Thoracic aorta endothelial cell (primary cell): ENCODE measurements around the gene SYMPK. TPM values are rescaled to one million over a fixed set of nuclear protein-coding genes. Genes with fewer than 3 reads are reported as not detected.

Source experiments
- total RNA-seq: library from RNA; depleted of rRNA; stranded (reverse); fragments of >200 nt; gene quantifications from 2 replicates; pipeline ENCODE4 v1.2.3, GENCODE V29; 2012

The SYMPK gene
- total RNA-seq: 38.3 and 47.0 TPM in 2 replicates

GRCh38 chr19:45862564-45863334 is at the start of gene SYMPK:
SYMPK (minus strand) TSS chr19:45863147; CDS start chr19:45854495, 8,652 bp downstream.

GRCh38 chr19:45901912-45902650 is 39.1 kb upstream of the SYMPK start, which contains the start of gene MYPOP:
MYPOP (minus strand) TSS chr19:45902613; CDS start chr19:45901773, 840 bp downstream.

GRCh38 chr19:45885556-45886426 is 22.8 kb upstream of the SYMPK start, which contains the start of gene IRF2BP1:
IRF2BP1 (minus strand) TSS chr19:45886141; CDS start chr19:45885774, 367 bp downstream.

GRCh38 chr19:45863840-45864628 is 1.1 kb upstream of the SYMPK start, which contains the start of gene FOXA3:
FOXA3 (plus strand) TSS chr19:45864326; CDS start chr19:45864457, 131 bp downstream.

GRCh38 chr19:45814851-45815480 is 48.0 kb downstream of the SYMPK start, which contains the start of gene RSPH6A:
RSPH6A (minus strand) TSS chr19:45815308; CDS start chr19:45815176, 132 bp downstream.

GRCh38 chr19:45792470-45793177 is 70.3 kb downstream of the SYMPK start, which contains the start of gene DMWD:
DMWD (minus strand) TSS chr19:45792845; CDS start chr19:45792756, 89 bp downstream.

GRCh38 chr19:45782162-45782691 is 80.7 kb downstream of the SYMPK start, which contains the start of gene DMPK:
DMPK (minus strand) TSS chr19:45782490; CDS start chr19:45782352, 138 bp downstream.

GRCh38 chr19:45768984-45769782 is 93.8 kb downstream of the SYMPK start, which contains the start of gene SIX5:
SIX5 (minus strand) TSS chr19:45769252; CDS start chr19:45768844, 408 bp downstream.

Other genes starting within 250 kb of the SYMPK start
- gene EML2, start 223.8 kb downstream of the SYMPK start, total RNA-seq: 17.2 and 17.7 TPM in 2 replicates
- not detected in 2 replicates for gene GIPR, start 194.9 kb downstream of the SYMPK start, total RNA-seq
- gene SNRPD2, start 171.2 kb downstream of the SYMPK start, total RNA-seq: 195 and 253 TPM in 2 replicates
- gene QPCTL, start 170.5 kb downstream of the SYMPK start, total RNA-seq: 19.4 and 26.7 TPM in 2 replicates
- gene FBXO46, start 132.3 kb downstream of the SYMPK start, total RNA-seq: 9.8 and 12.1 TPM in 2 replicates
- gene MEIOSIN, start 129.7 kb downstream of the SYMPK start, total RNA-seq: not detected in 2 replicates
- gene SIX5, start 93.9 kb downstream of the SYMPK start, total RNA-seq: 4.1 and 6.4 TPM in 2 replicates
- 13.4 and 13.5 TPM in 2 replicates for gene DMPK, start 80.7 kb downstream of the SYMPK start, total RNA-seq
- 39.4 and 47.8 TPM in 2 replicates for gene DMWD, start 70.3 kb downstream of the SYMPK start, total RNA-seq
- 0.13 and 0.14 TPM in 2 replicates for gene RSPH6A, start 47.8 kb downstream of the SYMPK start, total RNA-seq
- gene FOXA3, start 1.2 kb upstream of the SYMPK start, total RNA-seq: not detected in 2 replicates
- 16.1 and 22.4 TPM in 2 replicates for gene IRF2BP1, start 23.0 kb upstream of the SYMPK start, total RNA-seq
- 2.4 and 2.7 TPM in 2 replicates for gene MYPOP, start 39.5 kb upstream of the SYMPK start, total RNA-seq
- not detected in 2 replicates for gene NANOS2, start 51.6 kb upstream of the SYMPK start, total RNA-seq
- gene NOVA2, start 110.7 kb upstream of the SYMPK start, total RNA-seq: 8.5 and 16.4 TPM in 2 replicates
- gene CCDC61, start 132.3 kb upstream of the SYMPK start, total RNA-seq: 6.0 and 6.8 TPM in 2 replicates
- gene PGLYRP1, start 159.9 kb upstream of the SYMPK start, total RNA-seq: not detected in 2 replicates
- gene IGFL4, start 177.9 kb upstream of the SYMPK start, total RNA-seq: 0.13 TPM in 1 of 2 replicates, not detected in the other